Endothelial cell of umbilical vein (primary cell): ENCODE data around the gene SLC15A5. TPM values are rescaled to one million over a fixed set of nuclear protein-coding genes. Genes with fewer than 3 reads are reported as not detected.

Experiments used
- BruUV-seq: library from RNA; stranded (reverse); fragments of 400-500 nt; replicated peaks from 2 replicates; lab custom pipeline; 2021; lab: Mats Ljungman, UMichigan
- CTCF ChIA-PET: fragments of 300-600, 350-600 bp; sonication (Branson Sonifier 250); formaldehyde crosslinking; loops from one replicate; lab custom pipeline; 2021; ENCODE audit warnings: antibody characterized with exemption, inconsistent platforms; lab: Charles Lee
- POLR2A ChIA-PET: fragments of 300-600, 350-600 bp; sonication (Branson Sonifier 250); formaldehyde crosslinking; loops from one replicate; lab custom pipeline; 2021; ENCODE audit warnings: antibody characterized with exemption, inconsistent platforms; lab: Charles Lee
- DNase-seq: peaks from one replicate; pipeline ENCODE4 v3.0.0-alpha.2; 2011; ENCODE audit warnings: low read depth, low spot score
- FAIRE-seq: peaks from 2 replicates; lab custom pipeline; 2011; peaks lifted over from hg19 to GRCh38; lab: Jason Lieb, UNC
- H2AFZ ChIP-seq: 2 replicates; pipeline ENCODE4 v1.6.0; 2012; ENCODE audit warnings: low read depth, low read length, control low read depth, inconsistent platforms
- H3K27ac ChIP-seq: 2 replicates; pipeline ENCODE4 v1.5.1; 2011; ENCODE audit warnings: low read depth, mild to moderate bottlenecking, control low read depth, low read length, moderate library complexity; ENCODE audit not compliant: insufficient read depth
- H3K27me3 ChIP-seq, 2 experiments: 2 replicates each; pipeline versions ENCODE4 v1.6.0 to v1.6.1; 2011; ENCODE audit warnings: low read length in 2 of 2, mixed read lengths in 1 of 2; ENCODE audit not compliant: control insufficient read depth in 2 of 2, insufficient read depth in 2 of 2
- H3K36me3 ChIP-seq, 2 experiments: 2 replicates in 1 of 2; 3 replicates in 1 of 2; pipeline ENCODE4 v1.5.1; 2011; ENCODE audit warnings: low read length in 2 of 2, mild to moderate bottlenecking in 1 of 2, moderate library complexity in 1 of 2; ENCODE audit not compliant: control insufficient read depth in 2 of 2, insufficient read depth in 2 of 2; ENCODE audit errors: extremely low read depth in 1 of 2
- H3K4me1 ChIP-seq: 3 replicates; pipeline ENCODE4 v1.5.1; 2011; ENCODE audit warnings: mild to moderate bottlenecking, low read length; ENCODE audit not compliant: control insufficient read depth, insufficient read depth; ENCODE audit errors: extremely low read depth
- H3K4me2 ChIP-seq: 2 replicates; pipeline ENCODE4 v1.6.1; 2011; ENCODE audit warnings: low read length, control low read depth, mixed read lengths; ENCODE audit not compliant: insufficient read depth
- H3K4me3 ChIP-seq, 3 experiments: fragments of 200-600 bp in 1 of 3; sonication (generic), shearing (Covaris generic) in 1 of 3; replicated peaks in 1 of 3; 2 replicates each; pipeline ENCODE4 v1.5.1; 2011 to 2016; ENCODE audit warnings: control low read depth in 3 of 3, low read length in 3 of 3, mild to moderate bottlenecking in 2 of 3, inconsistent platforms in 1 of 3, low read depth in 1 of 3, moderate library complexity in 1 of 3; ENCODE audit not compliant: insufficient read depth in 1 of 3
- H3K79me2 ChIP-seq: 2 replicates; pipeline ENCODE4 v1.6.0; 2012; ENCODE audit warnings: low read length, inconsistent platforms; ENCODE audit not compliant: control insufficient read depth, insufficient read depth
- H3K9ac ChIP-seq: replicated peaks from 2 replicates; pipeline ENCODE3; 2011; ENCODE audit warnings: low read length, control low read depth; ENCODE audit not compliant: insufficient read depth; ENCODE audit errors: extremely low read depth
- H3K9me1 ChIP-seq: replicated peaks from 3 replicates; pipeline ENCODE4 v1.6.0; 2011; ENCODE audit warnings: mild to moderate bottlenecking, low read length; ENCODE audit not compliant: control insufficient read depth, insufficient read depth; ENCODE audit errors: extremely low read depth
- H3K9me3 ChIP-seq: replicated peaks from 2 replicates; pipeline ENCODE4 v1.5.1; 2012; ENCODE audit warnings: low read length, inconsistent platforms; ENCODE audit not compliant: control insufficient read depth, insufficient read depth
- H4K20me1 ChIP-seq: replicated peaks from 2 replicates; pipeline ENCODE3; 2011; ENCODE audit warnings: mild to moderate bottlenecking, low read length; ENCODE audit not compliant: control insufficient read depth, insufficient read depth; ENCODE audit errors: extremely low read depth
- EZH2 ChIP-seq: IDR thresholded peaks from 2 replicates; pipeline ENCODE4 v1.6.1; 2012; ENCODE audit warnings: borderline replicate concordance, low read depth, mild to moderate bottlenecking, moderate library complexity, low read length, inconsistent platforms; ENCODE audit not compliant: severe bottlenecking
- FOS ChIP-seq: IDR thresholded peaks from 2 replicates; pipeline ENCODE4 v1.6.1; 2011; ENCODE audit warnings: mild to moderate bottlenecking, low read length, moderate library complexity, borderline replicate concordance; ENCODE audit not compliant: insufficient read depth
- GATA2 ChIP-seq: IDR thresholded peaks from 2 replicates; pipeline ENCODE4 v1.7.0; 2011; ENCODE audit warnings: low read depth, mild to moderate bottlenecking, moderate library complexity, mixed read lengths, low read length; ENCODE audit not compliant: insufficient read length, insufficient read depth
- JUN ChIP-seq: IDR thresholded peaks from 2 replicates; pipeline ENCODE4 v1.6.1; 2011; ENCODE audit warnings: borderline replicate concordance, low read depth; ENCODE audit not compliant: insufficient read length, insufficient read depth
- MYC ChIP-seq: IDR thresholded peaks from one replicate; pipeline ENCODE4 v1.6.1; 2011; ENCODE audit warnings: mild to moderate bottlenecking, low read depth, low read length
- POLR2A ChIP-seq: IDR thresholded peaks from 2 replicates; pipeline ENCODE4 v1.6.1; 2012; ENCODE audit warnings: low read depth, mild to moderate bottlenecking, control low read depth, low read length
- POLR2AphosphoS5 ChIP-seq: IDR thresholded peaks from 2 replicates; pipeline ENCODE4 v1.6.1; 2012; ENCODE audit warnings: low read depth, mild to moderate bottlenecking, control low read depth, low read length, moderate library complexity; ENCODE audit not compliant: insufficient read depth
- dilution Hi-C: fragments of 300-500 bp; cut with MboI; formaldehyde crosslinking; loops from one replicate; pipeline ENCODE4 v1.15.0; 2019; ENCODE audit warnings: low sequenced_read_pairs; ENCODE audit not compliant: extremely low pct_ligation_motif_present
- intact Hi-C: fragments of 100-400 bp; cut with micrococcal nuclease; formaldehyde crosslinking; loops from one replicate; pipeline ENCODE4 v1.10.0; 2022
- polyA plus RNA-seq, 4 experiments: library from polyadenylated mRNA; depleted of rRNA in 3 of 4; stranded (reverse) in 3 of 4; unstranded in 1 of 4; fragments of >200 nt; gene quantifications; 2 replicates each; pipeline versions ENCODE4 v1.2.1 to v1.2.3, GENCODE V29; 2011 to 2012; ENCODE audit warnings: missing spikeins in 1 of 4
- total RNA-seq: library from RNA; stranded (reverse); gene quantifications from 2 replicates; pipeline ENCODE4 v1.2.3, GENCODE V29; 2021
- TF ChIP-seq, protein P1 (sequence below): IDR thresholded peaks from 2 replicates; pipeline ENCODE4 v1.6.1; 2011; ENCODE audit not compliant: insufficient read depth, insufficient read length
- TF ChIP-seq, protein P2 (sequence below), 2 donors: IDR thresholded peaks; 1 replicate in 1 of 2; 2 replicates in 1 of 2; pipeline ENCODE4 v1.5.1; 2011; ENCODE audit warnings: low read length in 2 of 2, mild to moderate bottlenecking in 2 of 2, moderate library complexity in 2 of 2, control low read depth in 1 of 2, inconsistent platforms in 1 of 2, low read depth in 1 of 2; ENCODE audit not compliant: insufficient read depth in 1 of 2; ENCODE audit errors: extremely low read depth in 1 of 2

Gene SLC15A5
- total and polyA plus RNA-seq, 2 donors (not counting 3 experiments of a cell fraction or from before 2014, with no cell fraction given): not detected

- no peak for DNase-seq
- H3K9ac ChIP-seq: no peak overlapping the region
- H3K79me2 ChIP-seq: no peaks in the 10 kb centered on the region
- dilution Hi-C loops: no loop called here
- no peaks in the 10 kb centered on the region for H3K36me3 ChIP-seq
- no peak overlapping the region for H3K27ac ChIP-seq
- no peaks in the 10 kb centered on the region for H3K9me3 ChIP-seq
- H3K4me3 ChIP-seq: no peak overlapping the region
- no peak for TF ChIP-seq MYC
- TF ChIP-seq, protein P1, sequence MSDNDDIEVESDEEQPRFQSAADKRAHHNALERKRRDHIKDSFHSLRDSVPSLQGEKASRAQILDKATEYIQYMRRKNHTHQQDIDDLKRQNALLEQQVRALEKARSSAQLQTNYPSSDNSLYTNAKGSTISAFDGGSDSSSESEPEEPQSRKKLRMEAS: no peak
- TF ChIP-seq EZH2: no peak
- no peak for TF ChIP-seq POLR2A
- TF ChIP-seq, protein P2, sequence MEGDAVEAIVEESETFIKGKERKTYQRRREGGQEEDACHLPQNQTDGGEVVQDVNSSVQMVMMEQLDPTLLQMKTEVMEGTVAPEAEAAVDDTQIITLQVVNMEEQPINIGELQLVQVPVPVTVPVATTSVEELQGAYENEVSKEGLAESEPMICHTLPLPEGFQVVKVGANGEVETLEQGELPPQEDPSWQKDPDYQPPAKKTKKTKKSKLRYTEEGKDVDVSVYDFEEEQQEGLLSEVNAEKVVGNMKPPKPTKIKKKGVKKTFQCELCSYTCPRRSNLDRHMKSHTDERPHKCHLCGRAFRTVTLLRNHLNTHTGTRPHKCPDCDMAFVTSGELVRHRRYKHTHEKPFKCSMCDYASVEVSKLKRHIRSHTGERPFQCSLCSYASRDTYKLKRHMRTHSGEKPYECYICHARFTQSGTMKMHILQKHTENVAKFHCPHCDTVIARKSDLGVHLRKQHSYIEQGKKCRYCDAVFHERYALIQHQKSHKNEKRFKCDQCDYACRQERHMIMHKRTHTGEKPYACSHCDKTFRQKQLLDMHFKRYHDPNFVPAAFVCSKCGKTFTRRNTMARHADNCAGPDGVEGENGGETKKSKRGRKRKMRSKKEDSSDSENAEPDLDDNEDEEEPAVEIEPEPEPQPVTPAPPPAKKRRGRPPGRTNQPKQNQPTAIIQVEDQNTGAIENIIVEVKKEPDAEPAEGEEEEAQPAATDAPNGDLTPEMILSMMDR (IDR thresholded peaks at IDR 0.05; ENCODE audit: extremely low read depth in 1 of 2, insufficient read depth in 1 of 2, low read depth in 1 of 2, low read length in 2 of 2): no peak
- no peak for TF ChIP-seq GATA2
- TF ChIP-seq POLR2AphosphoS5: no peak
- no peak for TF ChIP-seq FOS
- no peak for TF ChIP-seq JUN
- no peaks in the 10 kb centered on the region for H3K27me3 ChIP-seq
- H3K9me1 ChIP-seq: no peaks in the 10 kb centered on the region
- no peak overlapping the region for H3K4me2 ChIP-seq
- H4K20me1 ChIP-seq: no peaks in the 10 kb centered on the region
- FAIRE-seq: no peak
- ChIA-PET POLR2A (no interaction called here), CTCF (no interaction called here)
- intact Hi-C loops: no loop called here
- no peaks in the 10 kb centered on the region for H3K4me1 ChIP-seq
- BruUV-seq: no TSS peak
- no peak overlapping the region for H2AFZ ChIP-seq
These were observed 26.5 kb upstream of the SLC15A5 start for GRCh38 chr12:16303939-16304338.
